K562 (cell line): ENCODE data around the gene KRTAP10-11. TPM values are rescaled to one million over a fixed set of nuclear protein-coding genes. Genes with fewer than 3 reads are reported as not detected.

ENCODE experiments used
- ATAC-seq: fragments of 200-7000 bp; cut with Tn5 transposase; 3 replicates; pipeline ENCODE4 v1.9.1; 2020; ENCODE audit warnings: moderate library complexity
- BruUV-seq: library from RNA; stranded (reverse); fragments of 400-500 nt; replicated peaks from 2 replicates; lab custom pipeline; 2021; lab: Mats Ljungman, UMichigan
- CTCF ChIA-PET: fragments of 300-600 bp; formaldehyde crosslinking; extraction: SDS; loops from one replicate; lab custom pipeline; 2021; ENCODE audit warnings: low intra/inter-chr PET ratio; lab: Yijun Ruan, JAX
- POLR2A ChIA-PET: fragments of 300-600, 350-650 bp; sonication (Branson Sonifier 250); formaldehyde crosslinking; extraction: SDS; loops from one replicate; lab custom pipeline; 2021; ENCODE audit warnings: antibody characterized with exemption, inconsistent platforms; lab: Yijun Ruan, JAX
- DNase-seq, 4 experiments: peaks; one replicate each; pipeline versions ENCODE4 v3.0.0 to v3.0.0-alpha.2; 2011 to 2018; ENCODE audit warnings: low spot score in 3 of 4, mixed read lengths in 3 of 4; ENCODE audit errors: extremely low read depth in 1 of 4
- FAIRE-seq: peaks from 2 replicates; lab custom pipeline; 2011; peaks lifted over from hg19 to GRCh38; lab: Jason Lieb, UNC
- H2AFZ ChIP-seq: 2 replicates; pipeline ENCODE4 v1.6.0; 2011; ENCODE audit warnings: low read depth, low read length, control low read depth, inconsistent platforms
- H3K27ac ChIP-seq: fragments of 200-600 bp; 3 replicates; pipeline ENCODE4 v1.8.0; 2011; ENCODE audit warnings: low read depth, mild to moderate bottlenecking, control low read depth, inconsistent platforms, low read length, moderate library complexity, mixed read lengths; ENCODE audit errors: extremely low read depth
- H3K27me3 ChIP-seq, 2 experiments: fragments of 300-600 bp in 1 of 2; 2 replicates in 1 of 2; 3 replicates in 1 of 2; pipeline versions ENCODE4 v1.6.0 to v1.8.0; 2011; ENCODE audit warnings: inconsistent platforms in 2 of 2, low read length in 2 of 2, mild to moderate bottlenecking in 1 of 2, mixed read lengths in 1 of 2, moderate library complexity in 1 of 2; ENCODE audit not compliant: control insufficient read depth in 2 of 2, insufficient read depth in 2 of 2
- H3K36me3 ChIP-seq: fragments of 300-600 bp; 3 replicates; pipeline ENCODE4 v1.8.0; 2011; ENCODE audit warnings: mild to moderate bottlenecking, low read length, inconsistent platforms; ENCODE audit not compliant: control insufficient read depth, insufficient read depth
- H3K4me1 ChIP-seq, 2 experiments: fragments of 200-600 bp in 1 of 2; replicated peaks in 1 of 2; 2 replicates in 1 of 2; 3 replicates in 1 of 2; pipeline versions ENCODE4 v1.5.1 to v1.8.0; 2011; ENCODE audit warnings: inconsistent platforms in 2 of 2, low read length in 2 of 2, mild to moderate bottlenecking in 1 of 2, mixed read lengths in 1 of 2, moderate library complexity in 1 of 2; ENCODE audit not compliant: control insufficient read depth in 2 of 2, insufficient read depth in 2 of 2
- H3K4me2 ChIP-seq: 2 replicates; pipeline ENCODE4 v1.6.1; 2011; ENCODE audit warnings: low read length, control low read depth, inconsistent platforms, mixed read lengths; ENCODE audit not compliant: insufficient read depth
- H3K4me3 ChIP-seq: fragments of 200-600 bp; sonication (generic), shearing (Covaris generic); 2 replicates; pipeline ENCODE4 v1.5.1; 2016; ENCODE audit warnings: control low read depth, inconsistent platforms
- H3K79me2 ChIP-seq: fragments of 200-600 bp; 3 replicates; pipeline ENCODE4 v1.8.0; 2011; ENCODE audit warnings: low read length, inconsistent platforms; ENCODE audit not compliant: control insufficient read depth, insufficient read depth
- H3K9ac ChIP-seq, 2 experiments: 2 replicates each; pipeline versions ENCODE4 v1.6.0 to v1.6.1; 2011; ENCODE audit warnings: low read depth in 2 of 2, low read length in 2 of 2, control low read depth in 1 of 2, inconsistent platforms in 1 of 2, mild to moderate bottlenecking in 1 of 2, mixed read lengths in 1 of 2; ENCODE audit not compliant: insufficient read depth in 1 of 2
- H3K9me1 ChIP-seq: one replicate; pipeline ENCODE4 v1.6.0; 2011; ENCODE audit warnings: inconsistent platforms, mild to moderate bottlenecking, low read length, moderate library complexity; ENCODE audit not compliant: control insufficient read depth, insufficient read depth
- H3K9me3 ChIP-seq: replicated peaks from 2 replicates; pipeline ENCODE4 v1.5.1; 2011; ENCODE audit warnings: low read depth, low read length, inconsistent platforms; ENCODE audit not compliant: control insufficient read depth, insufficient read depth
- H4K20me1 ChIP-seq: replicated peaks from 2 replicates; pipeline ENCODE4 v1.6.1; 2011; ENCODE audit warnings: low read length, inconsistent platforms, mixed read lengths; ENCODE audit not compliant: control insufficient read depth, insufficient read depth
- CGGBP1 ChIP-seq: fragments of 250-450 bp; sonication (Bioruptor Pico); IDR thresholded peaks from 2 replicates; pipeline ENCODE4 v1.9.0; 2021; ENCODE audit warnings: mild to moderate bottlenecking
- E2F6 ChIP-seq, 2 experiments: IDR thresholded peaks; 2 replicates each; pipeline ENCODE4 v1.6.1; 2011; ENCODE audit warnings: borderline replicate concordance in 1 of 2, control low read depth in 1 of 2, low read depth in 1 of 2, low read length in 1 of 2, mild to moderate bottlenecking in 1 of 2, mixed read lengths in 1 of 2, moderate library complexity in 1 of 2; ENCODE audit not compliant: insufficient read depth in 1 of 2, insufficient read length in 1 of 2, poor library complexity in 1 of 2, severe bottlenecking in 1 of 2; ENCODE audit errors: extremely low read depth in 1 of 2
- ELF4 ChIP-seq: fragments of 450-650 bp; formaldehyde crosslinking; IDR thresholded peaks from 2 replicates; pipeline ENCODE4 v1.4.0; 2022; ENCODE audit warnings: missing genetic modification characterization
- HES1 ChIP-seq: fragments of 450-650 bp; IDR thresholded peaks from 2 replicates; pipeline ENCODE4 v1.6.1; 2016; ENCODE audit warnings: low read depth, mild to moderate bottlenecking, moderate library complexity
- MITF ChIP-seq: IDR thresholded peaks from 2 replicates; pipeline ENCODE4 v1.6.1; 2014; ENCODE audit warnings: antibody characterized with exemption
- NFYB ChIP-seq: IDR thresholded peaks from 2 replicates; pipeline ENCODE4 v1.6.1; 2011; ENCODE audit warnings: mild to moderate bottlenecking, moderate library complexity; ENCODE audit not compliant: insufficient read length; ENCODE audit errors: extremely low read depth
- TAL1 ChIP-seq: fragments of 450-650 bp; IDR thresholded peaks from 2 replicates; pipeline ENCODE4 v1.6.1; 2016; ENCODE audit warnings: mild to moderate bottlenecking
- ZBTB17 ChIP-seq: fragments of 450-650 bp; formaldehyde crosslinking; IDR thresholded peaks from 2 replicates; pipeline ENCODE4 v1.4.0; 2020; ENCODE audit warnings: mild to moderate bottlenecking
- ZNF277 ChIP-seq: fragments of 250-450 bp; sonication (Bioruptor Pico); IDR thresholded peaks from 2 replicates; pipeline ENCODE4 v1.8.0; 2022; ENCODE audit warnings: inconsistent platforms, mild to moderate bottlenecking, moderate library complexity, borderline replicate concordance
- WGBS: fragments of 100-300 bp; shearing (Covaris generic); methylation state at CpG from one replicate; pipeline ENCODE4 v1.1.6; 2016; ENCODE audit warnings: low coverage, mixed read lengths; ENCODE audit not compliant: insufficient coverage; ENCODE audit errors: missing lambda C conversion rate; 5-methylcytosine and 5-hydroxymethylcytosine counted together
- in situ Hi-C: fragments of 300-500 bp; cut with MboI; formaldehyde crosslinking; loops from 4 replicates; pipeline ENCODE4 v1.15.0; 2018; ENCODE audit warnings: inconsistent platforms, mixed read lengths
- intact Hi-C: fragments of 100-400 bp; cut with micrococcal nuclease; formaldehyde crosslinking; loops from 2 replicates; pipeline ENCODE4 v1.14.2; 2022
- polyA plus RNA-seq, 8 experiments: library from polyadenylated mRNA; depleted of rRNA in 4 of 8; stranded (reverse) in 5 of 8; unstranded in 3 of 8; fragments of >200 nt; fragmentation: Nextera tagmentation in 2 of 8; fragmentation: Illumina TruSeq in 1 of 8; extraction: Ambion mirVana in 2 of 8; extraction: Trizol in 1 of 8; gene quantifications; 2 replicates each; pipeline versions ENCODE4 v1.2.1 to v1.2.3, GENCODE V29; 2011 to 2014; ENCODE audit warnings: inconsistent platforms in 1 of 8, missing spikeins in 1 of 8
- total RNA-seq, 7 experiments: library from RNA; depleted of rRNA in 6 of 7; stranded (reverse); fragments of >200 nt in 6 of 7; fragmentation: Illumina TruSeq in 2 of 7; extraction: Trizol in 2 of 7; gene quantifications; 2 replicates each; pipeline versions ENCODE4 v1.2.1 to v1.2.3, GENCODE V29; 2011 to 2021; ENCODE audit warnings: low replicate concordance in 1 of 7
- TF ChIP-seq, protein P1 (sequence below): sonication (generic); formaldehyde crosslinking; IDR thresholded peaks from 2 replicates; pipeline ENCODE4 v1.8.0; 2023; ENCODE audit warnings: mild to moderate bottlenecking, missing genetic modification reagents

The KRTAP10-11 gene
- total and polyA plus RNA-seq, 9 of the 15 experiments (the other 6 are each of a cell fraction or from before 2014, with no cell fraction given): not detected

GRCh38 chr21:44691686-44692085, 45.5 kb downstream of the KRTAP10-11 start:
- Histone ChIP-seq H2AFZ (no peak overlapping the region), H3K9ac (no peak overlapping the region), H3K36me3 (no peaks in the 10 kb centered on the region), H3K27me3 (peaks cover 22 to 44% of the 10 kb centered on the region in 2 experiments), H4K20me1 (0 out of 2 replicates have a peak, but pooled peaks cover 4% of the 10 kb centered on the region), H3K9me3 (no peaks in the 10 kb centered on the region; the same call in 1 of the 2 replicates), H3K9me1 (no peaks in the 10 kb centered on the region), H3K4me1 (no peaks in the 10 kb centered on the region), H3K4me2 (no peak overlapping the region), H3K79me2 (no peaks in the 10 kb centered on the region), H3K27ac (no peak overlapping the region), H3K4me3 (no peak overlapping the region)
- CTCF ChIA-PET: no interaction called here
- POLR2A ChIA-PET: interaction anchor here (0.6 to 1.6 kb wide), 4 partner anchors 10 to 142 kb away, joined by 3 to 5 read pairs (median 4); partner anchors contain the start of genes KRTAP12-1 and UBE2G2
- no peak for DNase-seq
- TF ChIP-seq ELF4 (no peak), HES1 (no peak), NFYB (no peak), E2F6 (IDR thresholded peaks at IDR 0.05; ENCODE audit: borderline replicate concordance in 1 of 2, extremely low read depth in 1 of 2, insufficient read depth in 1 of 2, insufficient read length in 1 of 2, low read depth in 1 of 2, low read length in 1 of 2, poor library complexity in 1 of 2, severe bottlenecking in 1 of 2) (no peak), ZNF277 (no peak), TAL1 (no peak), MITF (no peak), CGGBP1 (CRISPR knock-in tag) (no peak), ZBTB17 (CRISPR knock-in tag) (no peak)
- TF ChIP-seq, protein P1, sequence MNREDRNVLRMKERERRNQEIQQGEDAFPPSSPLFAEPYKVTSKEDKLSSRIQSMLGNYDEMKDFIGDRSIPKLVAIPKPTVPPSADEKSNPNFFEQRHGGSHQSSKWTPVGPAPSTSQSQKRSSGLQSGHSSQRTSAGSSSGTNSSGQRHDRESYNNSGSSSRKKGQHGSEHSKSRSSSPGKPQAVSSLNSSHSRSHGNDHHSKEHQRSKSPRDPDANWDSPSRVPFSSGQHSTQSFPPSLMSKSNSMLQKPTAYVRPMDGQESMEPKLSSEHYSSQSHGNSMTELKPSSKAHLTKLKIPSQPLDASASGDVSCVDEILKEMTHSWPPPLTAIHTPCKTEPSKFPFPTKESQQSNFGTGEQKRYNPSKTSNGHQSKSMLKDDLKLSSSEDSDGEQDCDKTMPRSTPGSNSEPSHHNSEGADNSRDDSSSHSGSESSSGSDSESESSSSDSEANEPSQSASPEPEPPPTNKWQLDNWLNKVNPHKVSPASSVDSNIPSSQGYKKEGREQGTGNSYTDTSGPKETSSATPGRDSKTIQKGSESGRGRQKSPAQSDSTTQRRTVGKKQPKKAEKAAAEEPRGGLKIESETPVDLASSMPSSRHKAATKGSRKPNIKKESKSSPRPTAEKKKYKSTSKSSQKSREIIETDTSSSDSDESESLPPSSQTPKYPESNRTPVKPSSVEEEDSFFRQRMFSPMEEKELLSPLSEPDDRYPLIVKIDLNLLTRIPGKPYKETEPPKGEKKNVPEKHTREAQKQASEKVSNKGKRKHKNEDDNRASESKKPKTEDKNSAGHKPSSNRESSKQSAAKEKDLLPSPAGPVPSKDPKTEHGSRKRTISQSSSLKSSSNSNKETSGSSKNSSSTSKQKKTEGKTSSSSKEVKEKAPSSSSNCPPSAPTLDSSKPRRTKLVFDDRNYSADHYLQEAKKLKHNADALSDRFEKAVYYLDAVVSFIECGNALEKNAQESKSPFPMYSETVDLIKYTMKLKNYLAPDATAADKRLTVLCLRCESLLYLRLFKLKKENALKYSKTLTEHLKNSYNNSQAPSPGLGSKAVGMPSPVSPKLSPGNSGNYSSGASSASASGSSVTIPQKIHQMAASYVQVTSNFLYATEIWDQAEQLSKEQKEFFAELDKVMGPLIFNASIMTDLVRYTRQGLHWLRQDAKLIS (CRISPR knock-in tag): no peak
- no peak for ATAC-seq
- intact Hi-C loops (no loop called here), in situ Hi-C loops (no loop called here)
- 0% methylated on average over 2 of the region's 2 CpGs for WGBS
- no peak for FAIRE-seq
- no TSS peak for BruUV-seq
